ENCODE data around the gene EPB41L5.
"Not testable (repeated sequence)": the region's sequence is repeated elsewhere in the genome, so short reads cannot be mapped to it uniquely, and the experiment has no call there.

Gene EPB41L5

GRCh38 chr2:120075545-120075944 is 62.7 kb downstream of the EPB41L5 start:
- H3K4me3 ChIP-seq (ENCODE audit: low read length): no peak overlapping the region
- DNase-seq (ENCODE audit: low read depth, low spot score): no peak

- no peak overlapping the region for H3K4me3 ChIP-seq (ENCODE audit: low read length)
- DNase-seq (ENCODE audit: low read depth, low spot score): no peak
Measured at GRCh38 chr2:120077896-120078295, 65.0 kb downstream of the EPB41L5 start.

GRCh38 chr2:120079647-120080046 is 66.8 kb downstream of the EPB41L5 start:
- no peak for DNase-seq (ENCODE audit: low read depth, low spot score)
- no peak overlapping the region for H3K4me3 ChIP-seq (ENCODE audit: low read length)

- no peak for DNase-seq (ENCODE audit: low read depth, low spot score)
- H3K4me3 ChIP-seq (ENCODE audit: low read length): no peak overlapping the region
Measured at GRCh38 chr2:120091436-120091835, 78.6 kb downstream of the EPB41L5 start.

GRCh38 chr2:120094795-120095194 is 81.9 kb downstream of the EPB41L5 start:
- no peak for DNase-seq (ENCODE audit: low read depth, low spot score)
- H3K4me3 ChIP-seq (ENCODE audit: low read length): no peak overlapping the region

GRCh38 chr2:120100627-120101026 is 87.8 kb downstream of the EPB41L5 start:
- DNase-seq (ENCODE audit: low read depth, low spot score): no peak
- H3K4me3 ChIP-seq (ENCODE audit: low read length): no peak overlapping the region

GRCh38 chr2:120103723-120104467 is 91.0 kb downstream of the EPB41L5 start:
- no peak overlapping the region for H3K4me3 ChIP-seq (ENCODE audit: low read length)
- no peak for DNase-seq (ENCODE audit: low read depth, low spot score)

GRCh38 chr2:120104772-120105171 is 91.9 kb downstream of the EPB41L5 start:
- DNase-seq (ENCODE audit: low read depth, low spot score): no peak
- H3K4me3 ChIP-seq (ENCODE audit: low read length): no peak overlapping the region

- DNase-seq (ENCODE audit: low read depth, low spot score): no peak
- H3K4me3 ChIP-seq (ENCODE audit: low read length): no peak overlapping the region
Measured at GRCh38 chr2:120105360-120105759, 92.5 kb downstream of the EPB41L5 start.

GRCh38 chr2:120108049-120108448 is 95.2 kb downstream of the EPB41L5 start:
- no peak for DNase-seq (ENCODE audit: low read depth, low spot score)
- no peak overlapping the region for H3K4me3 ChIP-seq (ENCODE audit: low read length)

GRCh38 chr2:120108749-120109148 is 95.9 kb downstream of the EPB41L5 start:
- DNase-seq (ENCODE audit: low read depth, low spot score): no peak
- no peak overlapping the region for H3K4me3 ChIP-seq (ENCODE audit: low read length)

- peak; percentile 81 for DNase-seq (ENCODE audit: low read depth, low spot score)
- peak overlapping the region; percentile 20; the same call in 1 of the 2 replicates for H3K4me3 ChIP-seq (ENCODE audit: low read length)
Measured at GRCh38 chr2:120109186-120110061, 96.5 kb downstream of the EPB41L5 start.

- no peak for DNase-seq (ENCODE audit: low read depth, low spot score)
- H3K4me3 ChIP-seq (ENCODE audit: low read length): no peak overlapping the region
Measured at GRCh38 chr2:120110062-120110362, 97.1 kb downstream of the EPB41L5 start.

GRCh38 chr2:120110507-120110906 is 97.6 kb downstream of the EPB41L5 start:
- no peak overlapping the region for H3K4me3 ChIP-seq (ENCODE audit: low read length)
- DNase-seq (ENCODE audit: low read depth, low spot score): no peak

- no peak for DNase-seq (ENCODE audit: low read depth, low spot score)
- H3K4me3 ChIP-seq (ENCODE audit: low read length): no peak overlapping the region
Measured at GRCh38 chr2:120111193-120111592, 98.3 kb downstream of the EPB41L5 start.

GRCh38 chr2:120118018-120118417 is 105.1 kb downstream of the EPB41L5 start:
- H3K4me3 ChIP-seq (ENCODE audit: low read length): no peak overlapping the region
- DNase-seq (ENCODE audit: low read depth, low spot score): no peak

GRCh38 chr2:120118471-120118870 is 105.6 kb downstream of the EPB41L5 start:
- no peak for DNase-seq (ENCODE audit: low read depth, low spot score)
- H3K4me3 ChIP-seq (ENCODE audit: low read length): no peak overlapping the region

- not testable (repeated sequence) for DNase-seq (ENCODE audit: low read depth, low spot score); H3K4me3 ChIP-seq (ENCODE audit: low read length)
Measured at GRCh38 chr2:120121337-120121736, 108.5 kb downstream of the EPB41L5 start.

GRCh38 chr2:120123090-120123489 is 110.2 kb downstream of the EPB41L5 start:
- DNase-seq (ENCODE audit: low read depth, low spot score): no peak
- no peak overlapping the region for H3K4me3 ChIP-seq (ENCODE audit: low read length)

- DNase-seq (ENCODE audit: low read depth, low spot score): no peak
- H3K4me3 ChIP-seq (ENCODE audit: low read length): no peak overlapping the region
Measured at GRCh38 chr2:120125195-120125594, 112.3 kb downstream of the EPB41L5 start.
